Measurements from ENCODE around the gene MEP1A.

GRCh38 chr6:46819561-46819960 is 26.4 kb downstream of the MEP1A start:
- TF ChIP-seq GATA3 (IDR thresholded peaks at IDR 0.05; ENCODE audit: low read depth, low read length) (no peak), GATA2 (IDR thresholded peaks at IDR 0.05; ENCODE audit: low read depth, low read length) (no peak)

Measured in SH-SY5Y (cell line).